Measurements from ENCODE around the gene KLHL29. TPM values are rescaled to one million over a fixed set of nuclear protein-coding genes. Genes with fewer than 3 reads are reported as not detected.
A peak's percentile ranks its signal among the peaks of the same experiment; 100 is the strongest.

Gene KLHL29
- total RNA-seq, 3 donors from 2014 or later (not counting 1 experiment from before 2014, with no cell fraction given): 0.24 to 0.43 (median 0.33) TPM

GRCh38 chr2:23452372-23452771 lies 67.4 kb downstream of the KLHL29 start:
- no peak overlapping the region for H3K4me3 ChIP-seq (ENCODE audit: low read length)
- ATAC-seq: no peak
- H3K27ac Mint-ChIP-seq: no peak overlapping the region
- H3K27ac ChIP-seq (ENCODE audit: low read length): no peak overlapping the region
- intact Hi-C loops (cut with micrococcal nuclease): no loop called here
- no peak for TF ChIP-seq CTCF (IDR thresholded peaks at IDR 0.05)
- peaks cover 11% of the 10 kb centered on the region for H3K27me3 ChIP-seq (ENCODE audit: control insufficient read depth, insufficient read depth, low read length)
- no peaks in the 10 kb centered on the region for H3K36me3 Mint-ChIP-seq
- H3K4me3 Mint-ChIP-seq: no peak overlapping the region
- H3K36me3 ChIP-seq (ENCODE audit: control insufficient read depth, insufficient read depth, low read length): no peaks in the 10 kb centered on the region
- peaks cover 0 to 10% of the 10 kb centered on the region in 2 donors for H3K4me1 Mint-ChIP-seq
- peaks cover 9% of the 10 kb centered on the region for H3K4me1 ChIP-seq (ENCODE audit: control insufficient read depth, insufficient read depth, low read length)
- no peaks in the 10 kb centered on the region for H3K9me3 ChIP-seq (ENCODE audit: control insufficient read depth, insufficient read depth, low read length)
- DNase-seq: no peak
- H3K27me3 Mint-ChIP-seq (ENCODE audit: low read depth in 2 of 2): peaks cover 12 to 28% of the 10 kb centered on the region in 2 donors
- 63% methylated on average over 5 of the region's 5 CpGs for WGBS (ENCODE audit: insufficient coverage)
- H3K9me3 Mint-ChIP-seq: no peaks in the 10 kb centered on the region

GRCh38 chr2:23452853-23453420 lies 68.0 kb downstream of the KLHL29 start:
- TF ChIP-seq CTCF (IDR thresholded peaks at IDR 0.05): no peak
- intact Hi-C loops (cut with micrococcal nuclease): no loop called here
- DNase-seq: peak in 1 of 2 donors; percentile 73
- Mint-ChIP-seq H3K36me3 (no peaks in the 10 kb centered on the region), H3K9me3 (no peaks in the 10 kb centered on the region), H3K27ac (no peak overlapping the region), H3K4me1 (peaks cover 0 to 10% of the 10 kb centered on the region in 2 donors), H3K27me3 (ENCODE audit: low read depth in 2 of 2) (peaks cover 11 to 22% of the 10 kb centered on the region in 2 donors), H3K4me3 (no peak overlapping the region)
- Histone ChIP-seq H3K9me3 (ENCODE audit: control insufficient read depth, insufficient read depth, low read length) (no peaks in the 10 kb centered on the region), H3K36me3 (ENCODE audit: control insufficient read depth, insufficient read depth, low read length) (no peaks in the 10 kb centered on the region), H3K4me1 (ENCODE audit: control insufficient read depth, insufficient read depth, low read length) (peaks cover 9% of the 10 kb centered on the region), H3K27ac (ENCODE audit: low read length) (no peak overlapping the region), H3K27me3 (ENCODE audit: control insufficient read depth, insufficient read depth, low read length) (peaks cover 11% of the 10 kb centered on the region), H3K4me3 (ENCODE audit: low read length) (no peak overlapping the region)
- WGBS (ENCODE audit: insufficient coverage): 8% methylated on average over 6 of the region's 9 CpGs
- peak in 1 of 3 donors; percentile 78 for ATAC-seq

GRCh38 chr2:23453432-23453831 lies 68.5 kb downstream of the KLHL29 start:
- no peaks in the 10 kb centered on the region for H3K9me3 ChIP-seq (ENCODE audit: control insufficient read depth, insufficient read depth, low read length)
- no peak overlapping the region for H3K27ac Mint-ChIP-seq
- intact Hi-C loops (cut with micrococcal nuclease): no loop called here

More at GRCh38 chr2:23453432-23453831, 68.5 kb downstream of the KLHL29 start:
- H3K4me1 ChIP-seq (ENCODE audit: control insufficient read depth, insufficient read depth, low read length): peaks cover 9% of the 10 kb centered on the region
- H3K27ac ChIP-seq (ENCODE audit: low read length): no peak overlapping the region
- ATAC-seq: no peak
- Mint-ChIP-seq H3K4me1 (peaks cover 0 to 10% of the 10 kb centered on the region in 2 donors), H3K9me3 (no peaks in the 10 kb centered on the region), H3K4me3 (no peak overlapping the region), H3K27me3 (ENCODE audit: low read depth in 2 of 2) (peaks cover 11 to 22% of the 10 kb centered on the region in 2 donors), H3K36me3 (no peaks in the 10 kb centered on the region)
- peaks cover 11% of the 10 kb centered on the region for H3K27me3 ChIP-seq (ENCODE audit: control insufficient read depth, insufficient read depth, low read length)
- no peak for TF ChIP-seq CTCF (IDR thresholded peaks at IDR 0.05)
- H3K36me3 ChIP-seq (ENCODE audit: control insufficient read depth, insufficient read depth, low read length): no peaks in the 10 kb centered on the region
- 51% methylated on average over 7 of the region's 8 CpGs for WGBS (ENCODE audit: insufficient coverage)
- no peak overlapping the region for H3K4me3 ChIP-seq (ENCODE audit: low read length)
- DNase-seq: no peak
